SK-N-MC (cell line): ENCODE results near the gene UBFD1.

Experiments
- DNase-seq: peaks from one replicate; pipeline ENCODE4 v3.0.0-alpha.2; 2011; ENCODE audit warnings: low read depth, low spot score
- H3K27ac ChIP-seq: fragments of 200-600 bp; sonication (generic); 2 replicates; pipeline ENCODE4 v1.5.1; 2016; ENCODE audit warnings: mixed run types
- H3K36me3 ChIP-seq: fragments of 200-600 bp; sonication (generic); 2 replicates; pipeline ENCODE4 v1.6.1; 2017; ENCODE audit warnings: antibody characterized with exemption, low read length, mixed read lengths; ENCODE audit not compliant: insufficient read depth
- H3K4me3 ChIP-seq: fragments of 200-600 bp; sonication (generic); 2 replicates; pipeline ENCODE4 v1.5.1; 2016
- H3K9ac ChIP-seq: fragments of 200-600 bp; sonication (generic); 2 replicates; pipeline ENCODE4 v1.8.0; 2017; ENCODE audit warnings: mixed run types, mixed read lengths; ENCODE audit not compliant: insufficient read length
- H3K9me3 ChIP-seq: fragments of 200-600 bp; sonication (generic); 2 replicates; pipeline ENCODE4 v1.6.1; 2017; ENCODE audit warnings: low read depth, mild to moderate bottlenecking, antibody characterized with exemption, low read length, moderate library complexity, mixed read lengths
- EZH2 ChIP-seq: fragments of 200-600 bp; sonication (generic); IDR thresholded peaks from one replicate; pipeline ENCODE4 v1.6.1; 2017; ENCODE audit warnings: antibody characterized with exemption
- FOXP2 ChIP-seq: optimal IDR thresholded peaks from 2 replicates; pipeline ENCODE3; 2011; ENCODE audit warnings: mild to moderate bottlenecking, moderate library complexity; ENCODE audit not compliant: insufficient read depth; ENCODE audit errors: extremely low read length, control extremely low read depth
- POLR2AphosphoS5 ChIP-seq: IDR thresholded peaks from 2 replicates; pipeline ENCODE4 v1.6.1; 2012; ENCODE audit warnings: mild to moderate bottlenecking, low read depth, low read length, borderline replicate concordance

Gene UBFD1

DNA sequence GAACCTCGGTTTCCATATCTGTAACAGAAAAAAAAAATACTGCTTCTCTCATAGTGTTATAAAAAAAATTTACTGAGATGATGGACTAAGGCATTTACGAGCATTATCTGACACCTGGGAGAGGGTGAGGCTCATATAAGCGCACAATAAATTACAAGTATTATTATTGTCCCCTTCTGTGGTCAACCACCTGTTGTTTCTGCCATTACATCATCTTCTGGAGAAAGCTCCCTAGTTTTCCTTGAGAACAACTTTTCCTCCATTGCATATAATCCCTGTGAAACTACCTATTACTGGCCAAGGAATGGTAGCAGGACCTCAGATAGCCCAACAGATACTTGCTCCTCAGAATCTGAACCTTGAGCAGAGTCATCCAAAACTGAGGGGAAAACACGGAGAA lies 35.6 kb upstream of the UBFD1 start:
- H3K27ac ChIP-seq: no peak overlapping the region
- no peak overlapping the region for H3K9ac ChIP-seq

DNA sequence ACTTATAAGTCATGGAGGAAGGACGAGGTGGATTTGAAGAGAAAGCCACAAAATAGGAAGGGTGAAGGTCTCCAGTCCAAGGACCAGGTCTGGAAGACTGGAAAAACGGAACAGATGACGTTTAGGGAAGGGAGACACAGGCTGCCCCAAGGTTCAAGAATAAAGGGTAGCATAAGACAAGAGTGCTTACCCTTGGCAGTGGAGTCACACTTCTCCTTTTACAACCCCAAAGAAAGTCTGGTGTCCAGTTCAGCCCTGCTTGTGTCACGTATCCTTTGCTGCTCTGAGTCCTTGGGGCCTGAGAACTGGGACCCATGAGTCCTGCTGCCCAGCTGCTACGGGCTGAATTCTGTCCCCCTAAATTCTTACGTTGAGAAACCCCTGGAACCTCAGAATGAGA lies 34.2 kb upstream of the UBFD1 start:
- no peaks in the 10 kb centered on the region; the same call in 1 of the 2 replicates for H3K9me3 ChIP-seq
- TF ChIP-seq POLR2AphosphoS5 (no peak), FOXP2 (no peak), EZH2 (no peak)
- H3K4me3 ChIP-seq: no peak overlapping the region
- no peak overlapping the region for H3K9ac ChIP-seq
- no peak overlapping the region for H3K27ac ChIP-seq
- peaks cover 60% of the 10 kb centered on the region for H3K36me3 ChIP-seq
- DNase-seq: no peak

More for the DNA sequence above, 35.6 kb upstream of the UBFD1 start:
- no peaks in the 10 kb centered on the region for H3K9me3 ChIP-seq
- H3K36me3 ChIP-seq: peaks cover 51% of the 10 kb centered on the region
- no peak for TF ChIP-seq EZH2
- no peak for TF ChIP-seq POLR2AphosphoS5
- no peak for TF ChIP-seq FOXP2
- DNase-seq: no peak
- H3K4me3 ChIP-seq: no peak overlapping the region

DNA sequence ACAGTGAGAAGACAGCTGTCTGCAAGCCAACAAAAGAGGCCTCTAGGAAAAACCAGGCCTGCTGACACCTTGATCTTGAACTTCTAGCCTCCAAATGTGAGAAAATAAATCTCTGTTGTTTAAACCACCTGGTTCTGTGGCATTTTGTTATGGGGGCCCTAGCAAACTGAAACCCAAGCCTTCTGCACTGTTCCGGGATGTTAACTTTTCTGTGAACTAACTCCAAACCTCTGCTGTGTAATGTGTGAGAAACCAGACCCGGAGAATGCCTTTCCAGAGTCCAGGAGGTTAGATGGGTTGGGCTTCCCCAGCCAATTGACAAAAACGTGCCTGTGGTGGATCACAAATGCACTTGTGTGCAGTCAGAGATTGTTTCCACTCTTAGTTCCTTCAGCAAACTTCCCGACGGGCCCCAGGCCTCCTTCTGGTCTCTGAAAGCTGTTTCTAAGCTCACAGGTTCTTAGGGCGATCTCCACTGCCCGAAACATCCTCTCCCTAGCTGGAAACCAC lies 33.6 kb upstream of the UBFD1 start:
- no peak for DNase-seq
- no peak overlapping the region for H3K9ac ChIP-seq
- TF ChIP-seq FOXP2: no peak
- no peak for TF ChIP-seq EZH2
- TF ChIP-seq POLR2AphosphoS5: no peak
- no peak overlapping the region for H3K4me3 ChIP-seq
- peaks cover 65% of the 10 kb centered on the region for H3K36me3 ChIP-seq
- no peaks in the 10 kb centered on the region; the same call in 1 of the 2 replicates for H3K9me3 ChIP-seq
- H3K27ac ChIP-seq: no peak overlapping the region

DNA sequence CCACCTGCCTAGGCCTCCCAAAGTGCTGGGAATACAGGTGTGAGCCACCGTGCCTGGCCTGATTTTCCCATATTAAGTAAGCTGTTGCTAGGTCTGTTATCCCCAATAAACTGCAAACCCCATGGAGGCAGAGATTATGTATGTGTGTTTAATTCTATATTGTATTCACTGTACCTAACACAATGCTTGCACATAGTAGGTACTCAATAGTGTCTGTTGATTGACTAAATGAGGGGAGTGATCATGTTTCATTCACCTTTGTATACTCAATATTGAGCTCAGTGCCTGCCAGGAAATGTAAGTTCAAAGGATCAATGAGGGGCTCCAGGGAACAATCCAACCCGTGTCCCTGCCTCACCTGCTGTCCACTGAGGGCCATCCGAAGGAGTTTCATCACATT lies 32.6 kb upstream of the UBFD1 start:
- Histone ChIP-seq H3K9ac (no peak overlapping the region), H3K4me3 (no peak overlapping the region), H3K9me3 (no peaks in the 10 kb centered on the region; the same call in 1 of the 2 replicates), H3K27ac (no peak overlapping the region), H3K36me3 (peaks cover 63% of the 10 kb centered on the region)
- TF ChIP-seq FOXP2 (no peak), POLR2AphosphoS5 (no peak), EZH2 (no peak)
- DNase-seq: no peak

DNA sequence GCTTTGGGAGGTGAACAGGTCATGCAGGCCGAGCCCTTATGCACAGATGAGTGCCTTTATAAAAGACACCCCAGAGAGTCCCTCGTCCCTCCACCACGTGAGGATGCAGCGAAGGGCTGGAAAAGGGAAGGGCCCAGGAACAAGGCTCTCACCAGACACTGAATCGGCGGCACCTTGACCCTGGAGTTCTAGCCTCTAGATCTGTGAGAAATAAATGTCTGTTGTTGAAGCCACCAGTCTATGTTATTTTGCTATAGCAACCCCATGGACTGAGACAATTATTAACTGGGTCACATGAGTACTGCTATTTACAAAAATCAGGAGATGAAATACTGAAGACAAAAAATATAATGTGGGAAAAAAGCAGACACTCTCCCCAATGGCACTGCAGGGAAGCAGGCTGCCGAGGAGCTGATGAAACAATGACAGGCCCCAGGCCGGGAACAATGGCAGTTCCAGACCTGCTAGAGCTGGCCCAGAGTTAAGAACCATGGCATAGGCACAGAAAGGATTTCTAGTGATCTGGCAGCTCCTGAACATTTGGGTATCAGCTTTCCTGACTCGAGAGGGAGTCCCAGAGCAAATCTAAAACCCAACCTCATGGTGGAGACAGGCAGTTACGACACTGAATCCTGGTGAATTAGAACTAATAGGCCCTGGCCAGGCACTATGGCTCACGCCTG lies 29.4 kb upstream of the UBFD1 start:
- TF ChIP-seq EZH2: no peak
- Histone ChIP-seq H3K4me3 (no peak overlapping the region), H3K9me3 (no peaks in the 10 kb centered on the region; the same call in 1 of the 2 replicates), H3K36me3 (peaks cover 58% of the 10 kb centered on the region), H3K27ac (no peak overlapping the region), H3K9ac (no peak overlapping the region)
- DNase-seq: no peak

DNA sequence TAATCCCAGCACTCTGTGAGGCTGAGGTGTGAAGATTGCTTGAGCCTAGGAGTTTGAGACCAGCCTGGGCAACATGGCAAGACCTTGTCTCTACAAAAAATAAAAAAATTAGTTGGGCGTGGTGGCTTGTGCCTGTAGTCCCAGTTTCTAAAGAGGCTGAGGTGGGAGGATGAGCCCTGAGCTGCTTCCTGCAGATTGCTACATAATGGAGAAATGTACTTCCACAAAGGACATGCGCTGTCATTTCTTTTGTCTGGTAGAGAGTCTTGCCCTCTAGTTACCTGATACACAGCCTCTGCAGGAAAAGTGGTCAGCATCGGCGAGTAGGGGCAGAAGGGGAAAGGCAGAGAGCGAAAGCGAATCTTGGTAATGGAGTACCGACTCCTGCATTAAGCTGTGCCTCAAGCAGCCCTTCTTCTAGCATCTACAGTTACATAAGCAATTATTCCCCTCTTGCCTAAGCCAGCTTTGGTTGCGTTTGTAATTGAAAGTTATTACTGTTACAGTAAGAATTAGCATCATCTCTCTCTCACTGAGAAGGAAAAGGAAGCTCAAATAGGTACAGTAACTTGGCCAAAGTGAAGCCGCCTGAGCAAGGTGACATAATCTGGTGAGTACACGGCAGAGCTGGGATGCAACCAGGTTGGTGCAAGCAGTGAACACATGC lies 28.8 kb upstream of the UBFD1 start:
- Histone ChIP-seq H3K4me3 (no peak overlapping the region), H3K27ac (no peak overlapping the region), H3K9ac (no peak overlapping the region), H3K36me3 (peaks cover 56% of the 10 kb centered on the region), H3K9me3 (no peaks in the 10 kb centered on the region; the same call in 1 of the 2 replicates)
- DNase-seq: no peak
- TF ChIP-seq EZH2 (no peak), POLR2AphosphoS5 (no peak), FOXP2 (no peak)

DNA sequence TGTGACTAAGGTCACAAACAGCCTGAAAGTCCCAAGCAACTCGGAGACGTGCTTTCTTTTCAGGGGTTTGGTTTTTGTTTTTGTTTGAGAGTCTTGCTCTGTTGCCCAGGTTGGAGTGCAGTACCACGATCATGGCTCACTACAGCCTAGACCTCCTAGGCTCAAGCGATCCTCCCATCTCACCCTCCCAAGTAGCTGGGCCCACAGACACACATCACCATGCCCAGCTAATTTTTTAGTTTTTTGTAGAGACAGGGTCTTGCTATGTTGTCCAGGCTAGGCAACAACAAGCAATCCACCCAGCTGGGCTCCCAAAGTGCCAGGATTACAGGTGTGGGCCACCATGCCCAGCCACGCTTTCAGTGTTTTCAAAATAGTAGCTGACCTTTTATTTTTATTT lies 27.5 kb upstream of the UBFD1 start:
- Histone ChIP-seq H3K27ac (no peak overlapping the region), H3K4me3 (no peak overlapping the region), H3K9ac (no peak overlapping the region), H3K9me3 (no peaks in the 10 kb centered on the region; the same call in 1 of the 2 replicates), H3K36me3 (peaks cover 59% of the 10 kb centered on the region)
- no peak for TF ChIP-seq FOXP2
- TF ChIP-seq POLR2AphosphoS5: no peak
- TF ChIP-seq EZH2: no peak
- no peak for DNase-seq

DNA sequence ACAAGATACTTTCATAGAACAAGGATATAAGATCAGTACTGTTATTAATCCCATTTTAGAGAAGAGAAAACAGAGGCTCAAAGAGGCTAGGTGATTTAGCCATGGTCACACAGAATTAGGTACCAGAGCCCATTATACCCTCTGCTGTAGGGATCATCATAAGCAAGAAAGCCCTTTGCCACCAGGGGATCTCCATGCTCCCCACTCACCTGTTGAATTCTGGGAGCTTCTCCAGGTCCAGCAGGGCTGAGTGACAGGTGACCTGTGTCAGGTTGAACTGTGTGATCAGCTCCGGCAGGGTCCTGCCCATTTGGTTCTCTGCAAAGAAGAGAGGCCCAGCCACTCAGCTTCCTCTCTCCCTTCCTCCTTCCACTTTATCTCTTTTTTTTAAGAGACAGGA lies 25.1 kb upstream of the UBFD1 start:
- Histone ChIP-seq H3K36me3 (peaks cover 70% of the 10 kb centered on the region), H3K4me3 (no peak overlapping the region), H3K27ac (no peak overlapping the region), H3K9ac (no peak overlapping the region), H3K9me3 (no peaks in the 10 kb centered on the region; the same call in 1 of the 2 replicates)
- TF ChIP-seq POLR2AphosphoS5: no peak
- TF ChIP-seq EZH2: no peak
- no peak for TF ChIP-seq FOXP2
- no peak for DNase-seq
